BLaER1 treated with 17β-estradiol and CSF1 and Interleukin-3, amounts not matched to agents 10 nM and 100 nM (cell line): ENCODE data around the gene RAB17.
A peak's percentile ranks its signal among the peaks of the same experiment; 100 is the strongest.

Experiments used
- H3K27ac ChIP-seq, 11 experiments: shearing (Covaris generic); formaldehyde crosslinking; 2 replicates each; pipeline ENCODE4 v1.8.1; 2022
- H3K27me3 ChIP-seq, 11 experiments: shearing (Covaris generic); formaldehyde crosslinking; 2 replicates each; pipeline ENCODE4 v1.8.1; 2022
- H3K36me3 ChIP-seq, 11 experiments: shearing (Covaris generic); formaldehyde crosslinking; 2 replicates each; pipeline ENCODE4 v1.8.1; 2022
- H3K4me1 ChIP-seq, 10 experiments: shearing (Covaris generic); formaldehyde crosslinking; 2 replicates each; pipeline ENCODE4 v1.8.1; 2022
- H3K4me2 ChIP-seq, 11 experiments: shearing (Covaris generic); formaldehyde crosslinking; 2 replicates each; pipeline ENCODE4 v1.8.1; 2022
- H3K4me3 ChIP-seq, 10 experiments: shearing (Covaris generic); formaldehyde crosslinking; 2 replicates each; pipeline ENCODE4 v1.8.1; 2022
- H3K9ac ChIP-seq, 11 experiments: shearing (Covaris generic); formaldehyde crosslinking; 2 replicates each; pipeline ENCODE4 v1.8.1; 2022
- H3K9me3 ChIP-seq, 11 experiments: shearing (Covaris generic); formaldehyde crosslinking; replicated peaks in 1 of 11; 2 replicates each; pipeline ENCODE4 v1.8.1; 2022
- H4K20me1 ChIP-seq, 11 experiments: shearing (Covaris generic); formaldehyde crosslinking; 2 replicates each; pipeline ENCODE4 v1.8.1; 2022
- Cebpa-rat ChIP-seq, 11 experiments: shearing (Covaris generic); IDR thresholded peaks; 2 replicates each; pipeline ENCODE4 v1.8.1; 2022

Gene RAB17

DNA sequence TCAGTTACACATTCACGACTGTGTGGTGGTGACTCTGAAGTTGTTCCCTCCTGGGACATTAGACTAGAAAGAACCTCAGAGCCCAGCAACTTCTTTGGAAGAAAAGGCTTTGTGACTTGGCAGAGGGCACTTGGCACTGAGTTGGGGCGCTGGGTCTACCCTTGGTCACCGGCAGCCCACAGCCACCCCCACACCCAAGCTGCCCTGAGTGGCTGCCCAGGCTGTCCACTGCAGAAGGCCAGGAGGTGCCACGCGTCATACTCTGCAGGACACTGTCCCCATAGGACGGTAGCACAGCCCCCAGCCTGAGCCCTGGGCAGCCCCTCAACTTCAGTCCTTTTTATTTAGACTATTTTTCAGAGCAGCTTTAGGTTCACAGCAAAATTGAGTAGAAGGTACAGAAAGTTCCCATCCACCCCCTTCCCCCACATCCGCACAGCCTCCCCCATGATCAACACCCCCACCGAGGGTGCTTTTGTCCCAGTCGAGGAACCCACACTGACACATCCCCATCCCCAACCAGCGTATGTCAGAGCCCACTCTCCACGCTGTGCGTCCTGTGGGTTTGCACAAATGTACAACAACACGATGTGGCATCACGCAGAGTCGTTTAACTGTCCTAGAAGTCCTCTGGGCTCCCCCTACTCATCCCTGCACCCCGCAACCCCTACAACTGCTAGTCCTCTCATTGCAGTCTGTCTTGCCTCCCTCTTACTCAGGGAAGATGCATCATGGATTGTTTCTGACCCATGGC lies 23.1 kb downstream of the RAB17 start:
- H3K9me3 ChIP-seq = 0 out of 22 replicates have a peak, but pooled peaks cover 0 to 3% (median 0%) of the 10 kb centered on the region in 11 experiments
- no peaks in the 10 kb centered on the region; a peak in 1 of 22 replicates for H3K36me3 ChIP-seq
- H4K20me1 ChIP-seq = no peaks in the 10 kb centered on the region
- H3K4me2 ChIP-seq = peak overlapping the region in 5 of 11 experiments; percentile 12 to 23 (median 15); a peak in 4 of 22 replicates
- no peak overlapping the region; a peak in 1 of 22 replicates for H3K9ac ChIP-seq
- no peak overlapping the region for H3K4me3 ChIP-seq
- no peak overlapping the region; a peak in 1 of 22 replicates for H3K27ac ChIP-seq
- H3K27me3 ChIP-seq = no peaks in the 10 kb centered on the region
- peaks cover 8 to 27% (median 23%) of the 10 kb centered on the region in 10 experiments; a peak in 17 of 20 replicates for H3K4me1 ChIP-seq
- TF ChIP-seq Cebpa-rat (IDR thresholded peaks at IDR 0.05) = no peak

DNA sequence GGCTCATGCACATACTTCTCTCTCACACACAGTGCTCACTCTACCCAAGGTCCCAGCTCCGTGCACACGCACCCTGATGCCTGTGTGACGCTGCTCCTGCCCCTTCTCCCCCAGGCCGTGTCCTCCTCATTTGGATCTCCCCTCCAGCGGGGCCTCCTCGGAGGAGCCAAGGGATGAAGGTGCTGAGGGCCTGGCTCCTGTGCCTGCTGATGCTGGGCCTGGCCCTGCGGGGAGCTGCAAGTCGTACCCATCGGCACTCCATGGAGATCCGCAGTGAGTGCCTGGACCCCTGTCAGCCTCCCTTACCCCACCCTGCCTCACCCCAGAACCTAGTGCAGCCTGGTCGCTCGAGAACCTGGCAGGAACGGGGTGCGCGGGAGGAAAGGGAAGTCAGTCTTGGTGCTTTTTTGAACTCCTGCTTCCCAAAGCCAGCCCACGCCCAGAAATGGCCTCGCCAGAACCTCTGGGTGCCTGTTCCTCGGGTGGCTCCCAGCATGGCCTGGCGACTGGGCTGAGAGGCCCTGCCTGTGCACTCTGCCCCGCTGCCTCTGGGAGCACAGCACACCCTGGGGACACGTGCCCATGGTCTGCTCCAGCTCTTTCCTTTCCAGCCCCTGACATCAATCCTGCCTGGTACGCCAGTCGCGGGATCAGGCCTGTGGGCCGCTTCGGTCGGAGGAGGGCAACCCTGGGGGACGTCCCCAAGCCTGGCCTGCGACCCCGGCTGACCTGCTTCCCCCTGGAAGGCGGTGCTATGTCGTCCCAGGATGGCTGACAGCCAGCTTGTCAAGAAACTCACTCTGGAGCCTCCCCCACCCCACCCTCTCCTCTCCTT lies 23.9 kb downstream of the RAB17 start, which contains the start of gene PRLH:
Gene PRLH, plus strand, starts transcription at position 174 of the 835 bp plus-strand sequence. Its CDS starts 0 bp downstream, at position 174.
- no peak for TF ChIP-seq Cebpa-rat (IDR thresholded peaks at IDR 0.05)
- H3K27ac ChIP-seq = no peak within 1 kb of the TSS; a peak in 1 of 22 replicates
- peak within 1 kb of the TSS in 7 of 11 experiments; percentile 12 to 23 (median 16); a peak in 7 of 22 replicates for H3K4me2 ChIP-seq
- H3K36me3 ChIP-seq = no peaks in the 10 kb centered on the region; a peak in 1 of 22 replicates
- peaks cover 2 to 22% (median 15%) of the 10 kb centered on the region in 10 experiments; a peak in 16 of 20 replicates for H3K4me1 ChIP-seq
- no peak within 1 kb of the TSS; a peak in 1 of 22 replicates for H3K9ac ChIP-seq
- H3K27me3 ChIP-seq = no peaks in the 10 kb centered on the region
- H3K4me3 ChIP-seq = no peak within 1 kb of the TSS
- H4K20me1 ChIP-seq = no peaks in the 10 kb centered on the region
- H3K9me3 ChIP-seq = 0 out of 22 replicates have a peak, but pooled peaks cover 0 to 3% (median 0%) of the 10 kb centered on the region in 11 experiments

DNA sequence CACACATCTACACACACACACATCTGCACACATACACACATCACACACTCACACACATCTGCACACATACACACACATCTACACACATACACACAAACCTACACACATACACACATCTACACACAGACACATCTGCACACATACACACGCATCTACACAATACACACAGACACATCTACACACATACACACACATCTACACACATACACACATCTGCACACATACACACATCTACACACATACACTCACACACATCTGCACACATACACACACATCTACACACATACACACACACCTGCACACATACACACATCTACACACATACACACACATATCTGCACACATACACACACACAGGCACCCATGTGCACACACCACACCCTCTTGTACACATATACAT lies 24.6 kb downstream of the RAB17 start:
- no peak for TF ChIP-seq Cebpa-rat (IDR thresholded peaks at IDR 0.05)
- Histone ChIP-seq H3K27ac (no peak overlapping the region), H3K27me3 (no peaks in the 10 kb centered on the region), H3K4me1 (peaks cover 0 to 15% (median 11%) of the 10 kb centered on the region in 10 experiments; a peak in 14 of 20 replicates), H4K20me1 (no peaks in the 10 kb centered on the region), H3K9ac (no peak overlapping the region), H3K4me3 (no peak overlapping the region), H3K9me3 (0 out of 22 replicates have a peak, but pooled peaks cover 0 to 3% (median 0%) of the 10 kb centered on the region in 11 experiments), H3K36me3 (no peaks in the 10 kb centered on the region), H3K4me2 (no peak overlapping the region; a peak in 1 of 22 replicates)

DNA sequence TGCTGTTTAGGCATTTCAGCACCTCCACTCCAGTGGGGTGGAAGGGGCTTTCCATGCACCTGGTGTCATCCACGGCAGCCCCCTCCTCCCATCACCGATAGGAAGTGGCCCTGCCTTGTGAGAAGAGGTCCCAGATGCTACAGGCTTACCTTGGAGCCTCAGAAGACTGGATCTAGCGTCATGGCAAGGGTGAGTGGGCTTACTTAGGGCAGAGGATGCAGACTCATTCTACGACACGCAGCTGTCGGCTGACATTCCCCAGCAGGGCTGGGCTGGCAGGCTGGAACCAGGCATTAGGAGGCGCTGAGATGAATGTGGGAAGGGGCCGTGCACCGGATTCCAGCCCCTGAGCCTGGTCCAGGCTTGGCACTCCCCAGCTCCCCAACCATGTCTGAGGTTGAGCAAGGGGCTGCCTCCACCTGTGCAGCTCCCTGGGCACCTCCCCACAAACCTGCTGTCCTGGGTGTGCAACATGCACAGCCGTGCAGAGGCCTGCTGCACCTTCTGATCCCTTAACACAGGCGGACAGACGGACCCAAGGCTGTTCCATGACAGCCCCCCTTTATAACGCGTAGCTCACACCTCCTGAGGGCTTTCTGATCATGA lies 25.9 kb downstream of the RAB17 start:
- H3K36me3 ChIP-seq = no peaks in the 10 kb centered on the region
- H3K27ac ChIP-seq = no peak overlapping the region
- H3K4me3 ChIP-seq = no peak overlapping the region
- no peaks in the 10 kb centered on the region for H3K27me3 ChIP-seq
- no peak overlapping the region for H3K4me2 ChIP-seq
- no peak for TF ChIP-seq Cebpa-rat (IDR thresholded peaks at IDR 0.05)
- no peak overlapping the region for H3K9ac ChIP-seq
- H3K4me1 ChIP-seq = peaks cover 8 to 14% (median 11%) of the 10 kb centered on the region in 10 experiments; a peak in 17 of 20 replicates
- H4K20me1 ChIP-seq = no peaks in the 10 kb centered on the region
- H3K9me3 ChIP-seq = 0 out of 22 replicates have a peak, but pooled peaks cover 0 to 3% (median 0%) of the 10 kb centered on the region in 11 experiments

DNA sequence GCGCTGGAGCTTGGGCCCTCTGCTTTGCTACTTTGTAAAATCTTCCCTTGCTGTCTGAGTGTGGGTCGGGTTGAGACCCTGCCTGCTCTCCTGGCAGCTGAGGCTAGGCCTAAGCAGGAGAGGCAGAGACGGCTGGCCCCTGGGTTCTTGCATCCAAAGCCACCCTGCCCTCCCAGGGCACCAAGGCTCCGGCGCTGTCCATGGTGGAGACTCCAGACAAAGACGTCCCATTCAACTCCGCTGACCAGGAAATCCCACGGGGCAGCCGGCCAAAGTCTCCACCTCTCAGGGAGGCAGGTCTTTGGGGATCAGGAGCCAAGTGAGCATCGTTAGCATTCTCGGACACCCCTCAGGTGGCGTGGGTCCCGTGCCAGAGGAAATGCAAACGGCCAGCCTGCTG lies 26.7 kb downstream of the RAB17 start:
- no peak overlapping the region for H3K27ac ChIP-seq
- no peak overlapping the region for H3K4me3 ChIP-seq
- no peak overlapping the region for H3K4me2 ChIP-seq
- no peaks in the 10 kb centered on the region for H3K9me3 ChIP-seq
- H3K4me1 ChIP-seq = peaks cover 12 to 22% (median 18%) of the 10 kb centered on the region in 10 experiments; a peak in 18 of 20 replicates
- no peaks in the 10 kb centered on the region for H3K36me3 ChIP-seq
- H4K20me1 ChIP-seq = no peaks in the 10 kb centered on the region
- no peaks in the 10 kb centered on the region for H3K27me3 ChIP-seq
- no peak overlapping the region for H3K9ac ChIP-seq
- no peak for TF ChIP-seq Cebpa-rat (IDR thresholded peaks at IDR 0.05)

DNA sequence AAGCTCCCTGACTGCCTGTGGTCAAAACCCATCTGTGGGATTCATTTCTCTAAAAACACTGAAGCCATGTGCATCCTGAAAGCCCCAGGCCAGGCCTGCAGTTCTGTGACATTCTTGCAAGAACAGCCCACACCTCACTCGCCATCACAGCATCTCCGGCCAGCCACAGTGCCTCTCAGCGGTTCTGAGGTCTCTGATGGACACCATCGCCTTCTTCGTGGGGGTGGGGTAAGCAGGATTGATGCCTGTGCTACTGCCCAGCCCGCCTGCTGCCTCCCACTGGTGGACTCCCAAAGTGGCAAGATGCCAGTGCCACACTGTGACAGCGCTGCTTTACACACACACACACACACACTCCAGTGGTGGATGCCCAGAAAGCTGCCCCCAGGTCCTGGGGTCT lies 29.3 kb downstream of the RAB17 start:
- Histone ChIP-seq H3K36me3 (no peaks in the 10 kb centered on the region), H3K9ac (no peak overlapping the region), H4K20me1 (no peaks in the 10 kb centered on the region), H3K4me2 (no peak overlapping the region), H3K4me1 (peaks cover 0 to 16% (median 12%) of the 10 kb centered on the region in 10 experiments; a peak in 14 of 20 replicates), H3K27ac (no peak overlapping the region), H3K27me3 (no peaks in the 10 kb centered on the region), H3K4me3 (no peak overlapping the region), H3K9me3 (peaks cover under 1 to 4% (median 3%) of the 10 kb centered on the region in 11 experiments; a peak in 16 of 22 replicates)
- TF ChIP-seq Cebpa-rat (IDR thresholded peaks at IDR 0.05) = no peak

DNA sequence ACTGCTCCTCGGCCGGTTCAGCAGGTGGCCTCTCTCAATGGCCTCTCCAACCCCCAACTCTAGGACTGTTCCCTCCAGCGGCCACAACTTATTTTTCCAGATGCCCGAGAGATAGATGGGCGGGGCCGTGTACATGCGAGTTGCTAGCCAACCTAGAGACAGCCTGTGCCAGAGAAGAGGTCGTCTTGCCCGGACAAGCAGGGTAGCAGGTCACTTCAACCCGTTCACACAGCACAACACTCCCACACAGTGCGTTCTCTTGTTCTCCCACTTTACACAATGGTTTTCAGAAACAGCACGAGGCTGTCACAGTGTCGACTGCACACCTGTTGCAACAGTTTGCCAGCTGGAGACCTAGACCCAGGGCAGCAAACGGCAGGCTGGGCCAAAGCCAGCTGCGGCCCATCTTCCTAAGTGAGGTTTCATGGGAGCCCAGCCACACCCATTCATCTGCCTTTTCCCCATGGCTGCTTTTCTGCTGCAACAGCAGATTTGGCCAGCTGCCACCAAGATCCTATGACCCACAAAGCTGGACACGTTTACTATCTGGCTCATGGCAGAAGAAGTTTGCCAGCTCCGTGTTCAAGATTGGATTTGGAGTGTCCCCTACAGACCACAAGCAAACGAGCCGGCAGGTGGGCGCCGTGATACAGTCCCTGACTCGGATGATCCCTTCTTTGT lies 31.4 kb downstream of the RAB17 start:
- TF ChIP-seq Cebpa-rat (IDR thresholded peaks at IDR 0.05) = no peak
- Histone ChIP-seq H3K4me2 (peak overlapping the region in 8 of 11 experiments; percentile 12 to 69 (median 28); a peak in 13 of 22 replicates), H3K9me3 (peaks cover 18 to 25% (median 24%) of the 10 kb centered on the region in 11 experiments), H3K36me3 (no peaks in the 10 kb centered on the region), H3K4me3 (no peak overlapping the region), H4K20me1 (no peaks in the 10 kb centered on the region), H3K27ac (no peak overlapping the region; a peak in 2 of 22 replicates), H3K4me1 (peaks cover 0 to 16% (median 12%) of the 10 kb centered on the region in 10 experiments; a peak in 14 of 20 replicates), H3K27me3 (no peaks in the 10 kb centered on the region), H3K9ac (no peak overlapping the region)

DNA sequence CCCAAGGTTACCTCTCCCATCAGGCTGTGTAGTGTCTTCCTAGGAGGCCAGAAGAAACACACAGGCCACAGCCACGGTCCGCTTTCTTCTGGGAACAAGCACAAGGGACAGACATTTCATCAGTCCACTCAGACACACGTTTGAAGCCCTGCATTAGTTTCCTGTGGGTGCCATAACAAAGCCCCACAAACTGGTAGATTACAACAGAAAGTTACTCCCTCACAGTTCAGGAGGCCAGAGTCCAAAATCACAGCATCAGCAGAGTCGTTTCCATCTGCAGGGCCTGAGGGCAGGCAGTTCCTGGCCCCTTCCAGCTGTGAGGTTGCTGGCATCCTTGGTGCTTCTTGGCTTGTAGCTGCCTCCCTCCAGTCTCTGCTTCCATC lies 32.9 kb downstream of the RAB17 start:
- H3K4me2 ChIP-seq = no peak overlapping the region
- H3K9me3 ChIP-seq = peaks cover 29 to 40% (median 39%) of the 10 kb centered on the region in 11 experiments
- no peaks in the 10 kb centered on the region for H3K27me3 ChIP-seq
- no peak overlapping the region for H3K27ac ChIP-seq
- no peaks in the 10 kb centered on the region for H3K36me3 ChIP-seq
- H3K4me3 ChIP-seq = no peak overlapping the region
- no peak overlapping the region for H3K9ac ChIP-seq
- no peak for TF ChIP-seq Cebpa-rat (IDR thresholded peaks at IDR 0.05)
- H3K4me1 ChIP-seq = peaks cover 0 to 16% (median 12%) of the 10 kb centered on the region in 10 experiments; a peak in 14 of 20 replicates
- no peaks in the 10 kb centered on the region for H4K20me1 ChIP-seq
